Thoracic aorta (tissue), 2 donors: ENCODE data around the gene TSPAN4. TPM values are rescaled to one million over a fixed set of nuclear protein-coding genes. Genes with fewer than 3 reads are reported as not detected.

Source experiments
- ATAC-seq: fragments of 150-250 bp; one replicate; pipeline ENCODE4 v1.8.0; 2017; ENCODE audit warnings: low read depth; ENCODE audit not compliant: insufficient number of reproducible peaks, low FRiP score
- DNase-seq: peaks from one replicate; pipeline ENCODE4 v3.0.0-alpha.2; 2020; ENCODE audit warnings: low spot score
- H3K27ac ChIP-seq, 2 donors: fragments of 200-600 bp; sonication (generic); 1 replicate in 1 of 2; 2 replicates in 1 of 2; pipeline ENCODE4 v1.5.1; 2016; ENCODE audit warnings: mild to moderate bottlenecking in 2 of 2, moderate library complexity in 2 of 2
- H3K27me3 ChIP-seq: fragments of 200-600 bp; sonication (generic); replicated peaks from 2 replicates; pipeline ENCODE4 v1.6.0; 2016; ENCODE audit warnings: mild to moderate bottlenecking; ENCODE audit not compliant: insufficient read depth
- H3K36me3 ChIP-seq: fragments of 200-600 bp; sonication (generic); one replicate; pipeline ENCODE4 v1.5.1; 2016
- H3K4me1 ChIP-seq, 2 donors: fragments of 200-600 bp; sonication (generic); 1 replicate in 1 of 2; 2 replicates in 1 of 2; pipeline versions ENCODE4 v1.5.1 to v1.6.0; 2016; ENCODE audit warnings: low read depth in 2 of 2, mild to moderate bottlenecking in 1 of 2; ENCODE audit not compliant: control insufficient read depth in 1 of 2
- H3K4me3 ChIP-seq: fragments of 200-600 bp; sonication (generic); 2 replicates; pipeline ENCODE4 v1.5.1; 2016; ENCODE audit warnings: mild to moderate bottlenecking
- H3K9me3 ChIP-seq: fragments of 200-600 bp; sonication (generic); 2 replicates; pipeline ENCODE4 v1.5.1; 2016
- CTCF ChIP-seq: fragments of 200-600 bp; sonication (generic); IDR thresholded peaks from one replicate; pipeline ENCODE4 v1.5.1; 2019; ENCODE audit warnings: antibody characterized with exemption
- total RNA-seq, 2 donors: library from RNA; depleted of rRNA; stranded (reverse); fragments of >200 nt; gene quantifications; one replicate each; pipeline versions ENCODE4 v1.1.0 to v1.2.3, GENCODE V29; 2016

TSPAN4 gene
- total RNA-seq, 2 donors from 2014 or later, result 55.5 to 107 TPM

GRCh38 chr11:887589-887988 is 44.9 kb downstream of the TSPAN4 start:
- no peak for TF ChIP-seq CTCF
- Histone ChIP-seq H3K36me3 (peaks cover 4% of the 10 kb centered on the region), H3K4me3 (no peak overlapping the region), H3K27ac (no peak overlapping the region), H3K9me3 (no peaks in the 10 kb centered on the region), H3K4me1 (no peaks in the 10 kb centered on the region), H3K27me3 (no peaks in the 10 kb centered on the region)
- ATAC-seq, result no peak
- no peak for DNase-seq

- Histone ChIP-seq H3K27ac (no peak overlapping the region), H3K27me3 (no peaks in the 10 kb centered on the region), H3K36me3 (peaks cover 4% of the 10 kb centered on the region), H3K9me3 (no peaks in the 10 kb centered on the region), H3K4me1 (no peaks in the 10 kb centered on the region), H3K4me3 (no peak overlapping the region)
- no peak for TF ChIP-seq CTCF
- DNase-seq (no peak), ATAC-seq (no peak)
Measured at GRCh38 chr11:888310-889212, 45.9 kb downstream of the TSPAN4 start.

- no peak for TF ChIP-seq CTCF
- no peaks in the 10 kb centered on the region for H3K4me1 ChIP-seq
- no peak overlapping the region for H3K27ac ChIP-seq
- H3K36me3 ChIP-seq, result peaks cover 4% of the 10 kb centered on the region
- H3K4me3 ChIP-seq, result no peak overlapping the region
- H3K9me3 ChIP-seq, result no peaks in the 10 kb centered on the region
- no peak for DNase-seq
- no peak for ATAC-seq
- H3K27me3 ChIP-seq, result no peaks in the 10 kb centered on the region
Measured at GRCh38 chr11:889257-889656, 46.6 kb downstream of the TSPAN4 start.

- Histone ChIP-seq H3K4me3 (no peak overlapping the region), H3K36me3 (peaks cover 4% of the 10 kb centered on the region), H3K27me3 (no peaks in the 10 kb centered on the region), H3K27ac (no peak overlapping the region), H3K4me1 (no peaks in the 10 kb centered on the region), H3K9me3 (no peaks in the 10 kb centered on the region)
- DNase-seq, result no peak
- no peak for ATAC-seq
- TF ChIP-seq CTCF, result no peak
Measured at GRCh38 chr11:889687-890475, 47.2 kb downstream of the TSPAN4 start.

- Histone ChIP-seq H3K27ac (no peak overlapping the region), H3K4me1 (no peaks in the 10 kb centered on the region), H3K27me3 (no peaks in the 10 kb centered on the region), H3K9me3 (no peaks in the 10 kb centered on the region), H3K36me3 (peaks cover 4% of the 10 kb centered on the region), H3K4me3 (no peak overlapping the region)
- ATAC-seq (no peak), DNase-seq (no peak)
- no peak for TF ChIP-seq CTCF
Measured at GRCh38 chr11:890794-891540, 48.3 kb downstream of the TSPAN4 start.
